ENCODE measurements around the gene USP33. TPM values are rescaled to one million over a fixed set of nuclear protein-coding genes. Genes with fewer than 3 reads are reported as not detected.

Gene USP33
- total and polyA plus RNA-seq, 2 of the 8 experiments (the other 6 are each of a cell fraction or from before 2014, with no cell fraction given): 20.0 to 55.5 TPM

DNA sequence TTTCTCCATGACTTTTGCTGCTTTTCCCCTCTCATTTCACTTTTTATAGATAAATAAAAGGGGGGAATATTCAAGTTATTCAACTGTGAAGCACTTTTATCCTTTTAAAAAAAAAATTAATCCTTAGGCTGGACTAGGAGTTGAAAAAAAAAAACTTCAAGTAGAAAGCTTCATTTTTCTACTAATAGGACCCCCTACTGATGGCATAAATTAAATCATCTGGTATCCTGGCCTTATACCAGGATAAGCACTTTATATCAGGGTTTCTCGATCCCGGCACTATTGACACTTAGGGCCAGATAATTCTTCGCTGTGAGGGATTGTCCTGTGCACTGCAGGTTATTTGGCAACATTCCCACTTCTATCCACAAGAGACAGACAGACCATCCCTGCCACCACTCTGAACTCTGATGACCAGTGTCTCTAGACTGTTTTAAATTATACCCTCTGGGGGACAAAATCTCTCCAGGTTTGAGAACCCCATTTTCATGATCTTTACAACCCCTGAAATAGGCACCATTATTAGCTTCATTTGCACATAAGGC lies 17.6 kb downstream of the USP33 start:
- no peak overlapping the region for H2BK120ac ChIP-seq (replicated peaks; ENCODE audit: low read depth, low read length)
- FAIRE-seq: no peak
- H3K18ac ChIP-seq (ENCODE audit: extremely low read depth, low read length): no peak overlapping the region
- H3K56ac ChIP-seq (replicated peaks; ENCODE audit: insufficient read length, low read depth, low read length): no peak overlapping the region
- no peaks in the 10 kb centered on the region for H3K23me2 ChIP-seq (ENCODE audit: low read depth, low read length)
- ChIA-PET POLR2A (ENCODE audit: partially characterized antibody) (no interaction called here), CTCF (ENCODE audit: partially characterized antibody) (interaction anchor here (0.8 to 1.4 kb wide), 3 partner anchors 9 to 21 kb away, joined by 3 to 4 read pairs (median 3); no protein-coding TSS in a partner anchor)
- no peak overlapping the region for H4K8ac ChIP-seq (ENCODE audit: extremely low read depth, insufficient read depth, low read length)
- no peak overlapping the region for H4K5ac ChIP-seq (ENCODE audit: insufficient read length, low read depth, low read length)
- no peak overlapping the region for H2BK15ac ChIP-seq (ENCODE audit: low read length)
- H4K20me1 ChIP-seq (replicated peaks in 1 of 2; ENCODE audit: control insufficient read depth in 1 of 2, insufficient read depth in 2 of 2, low read length in 2 of 2): peaks cover 0 to 2% of the 10 kb centered on the region in 2 experiments
- no peaks in the 10 kb centered on the region for H3K4me1 ChIP-seq (replicated peaks in 1 of 4; ENCODE audit: control insufficient read depth in 3 of 4, insufficient read depth in 4 of 4, low read length in 3 of 4)
- no peak overlapping the region for H3K4me2 ChIP-seq (ENCODE audit: insufficient read depth in 1 of 2, low read depth in 2 of 2, low read length in 2 of 2)
- no peaks in the 10 kb centered on the region for H3K27me3 ChIP-seq (replicated peaks in 1 of 4; ENCODE audit: control insufficient read depth in 3 of 4, extremely low read depth in 1 of 4, insufficient read depth in 3 of 4, low read length in 3 of 4)
- H3K9ac ChIP-seq (replicated peaks in 1 of 4; ENCODE audit: extremely low read depth in 1 of 4, low read depth in 3 of 4, low read length in 3 of 4): no peak overlapping the region
- no peaks in the 10 kb centered on the region; the same call in 1 of the 2 replicates for H3K79me1 ChIP-seq (ENCODE audit: low read depth, low read length)
- H3K9me3 ChIP-seq (ENCODE audit: insufficient read depth in 2 of 2, low read depth in 1 of 2, low read length in 1 of 2): no peaks in the 10 kb centered on the region
- no peak overlapping the region for H3K27ac ChIP-seq (ENCODE audit: low read depth, low read length)
- H2AK5ac ChIP-seq (ENCODE audit: low read depth, low read length): no peak overlapping the region
- no peak overlapping the region for H3K4me3 ChIP-seq (ENCODE audit: extremely low read depth in 1 of 4, insufficient read depth in 2 of 4, low read depth in 3 of 4, low read length in 4 of 4)
- H3K36me3 ChIP-seq (ENCODE audit: control insufficient read depth in 2 of 4, insufficient read depth in 4 of 4, low read length in 3 of 4): peaks cover 0 to 5% (median 0%) of the 10 kb centered on the region in 4 experiments; a peak in 2 of 8 replicates
- no peak for DNase-seq (ENCODE audit: low read depth in 1 of 2, low spot score in 2 of 2)
- no peak overlapping the region for H2BK20ac ChIP-seq (ENCODE audit: low read length)
- H4K91ac ChIP-seq (replicated peaks; ENCODE audit: insufficient read length, low read length): no peak overlapping the region
- no peak overlapping the region for H3K14ac ChIP-seq (ENCODE audit: insufficient read length)
- H3K23ac ChIP-seq (ENCODE audit: insufficient read length): no peak overlapping the region
- peaks cover 0 to 22% of the 10 kb centered on the region in 2 experiments; a peak in 2 of 4 replicates for H3K79me2 ChIP-seq (ENCODE audit: control insufficient read depth in 1 of 2, insufficient read depth in 2 of 2, low read length in 2 of 2)
- H2AFZ ChIP-seq (ENCODE audit: low read length): no peak overlapping the region
- 93% methylated on average over 3 of the region's 3 CpGs; no CpG with 5 or more reads in 1 of the 2 experiments for WGBS, 2 experiments (ENCODE audit: extremely low coverage in 1 of 2, insufficient coverage in 1 of 2, insufficient read length in 1 of 2, insufficient replicate concordance in 2 of 2, low coverage in 1 of 2, low lambda C conversion rate in 2 of 2, missing lambda C conversion rate in 1 of 2)
- H3K4ac ChIP-seq (replicated peaks; ENCODE audit: insufficient read length, low read depth, low read length): no peak overlapping the region
- no peak overlapping the region for H2BK12ac ChIP-seq (ENCODE audit: low read depth, low read length)
- no peak overlapping the region for H2BK5ac ChIP-seq (ENCODE audit: low read depth, low read length)
- no peak for TF ChIP-seq BRCA1 (IDR thresholded peaks at IDR 0.05; ENCODE audit: low read depth, low read length)
- TF ChIP-seq, protein P1, sequence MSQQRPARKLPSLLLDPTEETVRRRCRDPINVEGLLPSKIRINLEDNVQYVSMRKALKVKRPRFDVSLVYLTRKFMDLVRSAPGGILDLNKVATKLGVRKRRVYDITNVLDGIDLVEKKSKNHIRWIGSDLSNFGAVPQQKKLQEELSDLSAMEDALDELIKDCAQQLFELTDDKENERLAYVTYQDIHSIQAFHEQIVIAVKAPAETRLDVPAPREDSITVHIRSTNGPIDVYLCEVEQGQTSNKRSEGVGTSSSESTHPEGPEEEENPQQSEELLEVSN (IDR thresholded peaks at IDR 0.05): no peak
- TF ChIP-seq JUN (IDR thresholded peaks at IDR 0.05; ENCODE audit: low read depth, low read length): no peak

Data from H1 (cell line).